ENCODE data around the gene CELA2B. TPM values are rescaled to one million over a fixed set of nuclear protein-coding genes. Genes with fewer than 3 reads are reported as not detected.
"Not testable (repeated sequence)": the region's sequence is repeated elsewhere in the genome, so short reads cannot be mapped to it uniquely, and the experiment has no call there.

The CELA2B gene
- total and polyA plus RNA-seq, 12 donors, result 1.7 to 28.1 (median 7.9) TPM; not detected in 3

DNA sequence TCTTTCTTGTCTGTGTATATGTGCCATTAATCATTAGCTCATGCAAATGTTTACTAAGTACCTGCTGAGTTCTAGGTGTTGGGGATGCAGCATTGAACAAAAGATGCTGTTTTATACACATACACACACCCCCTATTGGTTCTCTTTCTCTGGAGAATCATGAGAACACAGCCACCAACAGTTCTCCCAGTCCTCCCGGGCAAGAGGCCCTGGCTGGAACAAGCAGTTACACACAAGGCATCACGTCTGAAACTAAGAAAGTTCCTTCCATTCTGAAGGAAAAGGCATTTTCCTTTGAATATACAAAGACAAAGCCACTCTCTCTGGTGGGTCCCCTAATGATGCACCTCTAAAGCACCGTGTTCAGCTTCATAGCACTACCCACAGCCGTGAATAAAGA is 37.3 kb downstream of the CELA2B start:
- peak in 1 of 7 donors; percentile 35 for DNase-seq
- intact Hi-C loops (cut with DNase I), result no loop called here
- Histone ChIP-seq H3K4me3 (no peak overlapping the region), H3K9me3 (replicated peaks in 1 of 3) (no peaks in the 10 kb centered on the region), H3K27me3 (no peaks in the 10 kb centered on the region), H3K4me1 (replicated peaks in 1 of 2) (peaks cover 0 to 10% of the 10 kb centered on the region in 2 donors), H3K36me3 (replicated peaks in 1 of 2) (peaks cover 0 to 4% of the 10 kb centered on the region in 2 donors), H3K27ac (no peak overlapping the region)
- TF ChIP-seq POLR2A (IDR thresholded peaks at IDR 0.05), result no peak
- TF ChIP-seq, protein P1, sequence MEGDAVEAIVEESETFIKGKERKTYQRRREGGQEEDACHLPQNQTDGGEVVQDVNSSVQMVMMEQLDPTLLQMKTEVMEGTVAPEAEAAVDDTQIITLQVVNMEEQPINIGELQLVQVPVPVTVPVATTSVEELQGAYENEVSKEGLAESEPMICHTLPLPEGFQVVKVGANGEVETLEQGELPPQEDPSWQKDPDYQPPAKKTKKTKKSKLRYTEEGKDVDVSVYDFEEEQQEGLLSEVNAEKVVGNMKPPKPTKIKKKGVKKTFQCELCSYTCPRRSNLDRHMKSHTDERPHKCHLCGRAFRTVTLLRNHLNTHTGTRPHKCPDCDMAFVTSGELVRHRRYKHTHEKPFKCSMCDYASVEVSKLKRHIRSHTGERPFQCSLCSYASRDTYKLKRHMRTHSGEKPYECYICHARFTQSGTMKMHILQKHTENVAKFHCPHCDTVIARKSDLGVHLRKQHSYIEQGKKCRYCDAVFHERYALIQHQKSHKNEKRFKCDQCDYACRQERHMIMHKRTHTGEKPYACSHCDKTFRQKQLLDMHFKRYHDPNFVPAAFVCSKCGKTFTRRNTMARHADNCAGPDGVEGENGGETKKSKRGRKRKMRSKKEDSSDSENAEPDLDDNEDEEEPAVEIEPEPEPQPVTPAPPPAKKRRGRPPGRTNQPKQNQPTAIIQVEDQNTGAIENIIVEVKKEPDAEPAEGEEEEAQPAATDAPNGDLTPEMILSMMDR (IDR thresholded peaks at IDR 0.05), result no peak
- 79 to 91% (median 85%) methylated on average over 4 of the region's 4 CpGs for WGBS, 4 donors

DNA sequence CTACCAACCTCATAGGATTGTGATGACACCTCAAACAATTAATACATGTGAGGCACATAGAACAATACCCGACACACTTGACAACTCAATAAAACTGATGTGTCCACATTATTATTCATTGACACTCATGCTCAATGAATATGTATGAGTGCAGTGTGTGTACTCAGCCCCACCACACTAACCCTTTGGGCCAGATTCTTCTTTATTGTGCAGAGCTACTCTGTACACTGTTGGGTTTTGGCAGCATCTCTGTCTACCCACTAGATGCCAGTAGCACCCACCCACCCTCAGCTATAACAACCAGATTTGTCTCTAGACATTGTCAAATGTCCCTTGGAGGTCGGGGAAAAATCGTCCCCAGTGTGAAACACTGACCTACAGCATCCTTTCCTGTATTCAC is 38.0 kb downstream of the CELA2B start:
- Histone ChIP-seq H3K27me3 (no peaks in the 10 kb centered on the region), H3K9me3 (replicated peaks in 1 of 3) (no peaks in the 10 kb centered on the region), H3K27ac (no peak overlapping the region), H3K4me1 (replicated peaks in 1 of 2) (peaks cover 0 to 10% of the 10 kb centered on the region in 2 donors), H3K36me3 (replicated peaks in 1 of 2) (peaks cover 0 to 4% of the 10 kb centered on the region in 2 donors), H3K4me3 (no peak overlapping the region)
- intact Hi-C loops (cut with DNase I), result no loop called here
- peak in 1 of 7 donors; percentile 35 for DNase-seq
- no peak for TF ChIP-seq POLR2A (IDR thresholded peaks at IDR 0.05)
- TF ChIP-seq, protein P1 (IDR thresholded peaks at IDR 0.05), result no peak
- 88 to 95% (median 92%) methylated on average over 3 of the region's 3 CpGs for WGBS, 4 donors

DNA sequence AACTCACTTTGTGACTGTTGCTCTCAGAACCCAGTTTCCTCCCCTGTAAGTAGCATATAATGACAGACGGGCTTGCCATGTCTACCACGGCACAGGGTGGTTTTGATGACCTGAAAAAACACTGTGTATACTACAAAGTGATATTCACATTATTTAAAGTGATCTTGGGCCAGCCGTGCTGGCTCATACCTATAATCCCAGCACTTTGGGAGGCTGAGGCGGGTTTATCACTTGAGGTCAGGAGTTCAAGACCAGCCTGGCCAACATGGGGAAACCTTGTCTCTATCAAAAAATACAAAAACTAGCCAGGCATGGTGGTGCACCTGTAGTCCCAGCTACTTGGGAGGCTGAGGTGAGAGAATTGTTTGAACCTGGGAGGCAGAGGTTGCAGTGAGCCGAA is 38.7 kb downstream of the CELA2B start:
- intact Hi-C loops (cut with DNase I); H3K9me3 ChIP-seq (replicated peaks in 1 of 3); H3K4me3 ChIP-seq; H3K36me3 ChIP-seq (replicated peaks in 1 of 2); H3K27me3 ChIP-seq; H3K27ac ChIP-seq: not testable (repeated sequence)
- peaks cover 0 to 10% of the 10 kb centered on the region in 2 donors for H3K4me1 ChIP-seq (replicated peaks in 1 of 2)
- peak in 2 of 7 donors; percentile 0 to 34 for DNase-seq
- WGBS, 4 donors, result 91 to 96% (median 93%) methylated on average over 5 of the region's 5 CpGs

DNA sequence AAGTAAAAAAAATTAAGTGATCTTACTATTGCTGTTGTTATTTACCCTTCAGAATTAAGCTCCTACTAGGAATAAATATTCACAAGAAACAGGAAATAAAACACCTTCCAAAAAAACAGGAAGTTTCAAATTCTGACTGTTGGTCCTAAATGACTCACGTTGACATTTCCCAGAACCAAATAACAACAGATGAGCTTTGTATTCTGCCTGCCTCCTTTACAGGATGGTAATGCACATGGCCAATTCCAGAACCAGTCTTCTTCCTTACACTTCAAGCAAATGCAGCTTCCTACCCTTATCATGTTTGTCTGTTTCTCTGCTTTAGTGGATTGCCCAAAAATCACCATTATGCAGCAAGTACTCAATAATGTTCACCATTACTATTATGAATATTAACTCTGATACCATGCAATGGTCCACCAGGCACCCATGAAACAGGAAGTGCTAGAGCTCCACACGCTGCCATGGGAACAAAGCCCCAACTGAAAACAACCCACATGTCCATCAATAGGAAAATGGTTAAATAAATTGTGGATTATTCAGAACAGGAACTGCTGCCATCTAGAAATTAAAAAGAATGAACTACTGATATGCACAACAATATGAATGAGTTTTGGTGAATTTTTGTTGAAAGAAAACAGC is 39.2 kb downstream of the CELA2B start:
- WGBS, 4 donors, result 43 to 52% (median 50%) methylated on average over 2 of the region's 2 CpGs
- intact Hi-C loops (cut with DNase I), result no loop called here
- peaks cover 0 to 4% of the 10 kb centered on the region in 2 donors for H3K36me3 ChIP-seq (replicated peaks in 1 of 2)

More for the DNA sequence above, 39.2 kb downstream of the CELA2B start:
- no peak overlapping the region for H3K4me3 ChIP-seq
- TF ChIP-seq POLR2A (IDR thresholded peaks at IDR 0.05), result no peak
- TF ChIP-seq, protein P1 (IDR thresholded peaks at IDR 0.05), result no peak
- H3K27me3 ChIP-seq, result no peaks in the 10 kb centered on the region
- no peaks in the 10 kb centered on the region for H3K9me3 ChIP-seq (replicated peaks in 1 of 3)
- peak in 2 of 7 donors; percentile 8 to 35 for DNase-seq
- peaks cover 0 to 10% of the 10 kb centered on the region in 2 donors for H3K4me1 ChIP-seq (replicated peaks in 1 of 2)
- no peak overlapping the region for H3K27ac ChIP-seq
